GM23248 (cell line): ENCODE results near the gene SULT1C3. TPM values are rescaled to one million over a fixed set of nuclear protein-coding genes. Genes with fewer than 3 reads are reported as not detected.

Experiments used
- DNase-seq: peaks from one replicate; pipeline ENCODE4 v3.0.0-alpha.2; 2015
- H2AFZ ChIP-seq: fragments of 200-600 bp; sonication (generic); 2 replicates; pipeline ENCODE4 v1.6.1; 2016; ENCODE audit warnings: antibody characterized with exemption
- H3F3A ChIP-seq: fragments of 200-600 bp; sonication (generic); 2 replicates; pipeline ENCODE4 v1.6.1; 2016; ENCODE audit warnings: mild to moderate bottlenecking, antibody characterized with exemption, mixed run types; ENCODE audit not compliant: insufficient read depth
- H3K27ac ChIP-seq: fragments of 200-600 bp; sonication (generic); 2 replicates; pipeline ENCODE4 v1.5.1; 2016; ENCODE audit warnings: mild to moderate bottlenecking
- H3K27me3 ChIP-seq: fragments of 200-600 bp; sonication (generic); replicated peaks from 2 replicates; pipeline ENCODE4 v1.6.1; 2016; ENCODE audit warnings: mild to moderate bottlenecking; ENCODE audit not compliant: insufficient read depth
- H3K36me3 ChIP-seq: fragments of 200-600 bp; sonication (generic); 2 replicates; pipeline ENCODE4 v1.6.1; 2016; ENCODE audit warnings: low read depth, mild to moderate bottlenecking
- H3K4me1 ChIP-seq: fragments of 200-600 bp; sonication (generic); 2 replicates; pipeline ENCODE4 v1.6.1; 2016; ENCODE audit warnings: mild to moderate bottlenecking; ENCODE audit not compliant: insufficient read depth
- H3K4me2 ChIP-seq: fragments of 200-600 bp; sonication (generic); one replicate; pipeline ENCODE4 v1.6.1; 2016; ENCODE audit warnings: mild to moderate bottlenecking; ENCODE audit not compliant: unreplicated experiment
- H3K4me3 ChIP-seq: fragments of 200-600 bp; sonication (generic); 2 replicates; pipeline ENCODE4 v1.5.1; 2016; ENCODE audit warnings: mild to moderate bottlenecking
- H3K79me2 ChIP-seq: fragments of 200-600 bp; sonication (generic); 2 replicates; pipeline ENCODE4 v1.6.1; 2016; ENCODE audit warnings: mild to moderate bottlenecking; ENCODE audit not compliant: insufficient read depth
- H3K9ac ChIP-seq: fragments of 200-600 bp; sonication (generic); 2 replicates; pipeline ENCODE4 v1.6.1; 2016; ENCODE audit warnings: mild to moderate bottlenecking
- H3K9me2 ChIP-seq: fragments of 200-600 bp; sonication (generic); 2 replicates; pipeline ENCODE4 v1.6.1; 2016; ENCODE audit warnings: mixed run types, mild to moderate bottlenecking, moderate library complexity; ENCODE audit not compliant: insufficient read depth
- H3K9me3 ChIP-seq: fragments of 200-600 bp; sonication (generic); one replicate; pipeline ENCODE4 v1.6.1; 2017; ENCODE audit warnings: low read depth
- H4K20me1 ChIP-seq: fragments of 200-600 bp; sonication (generic); 2 replicates; pipeline ENCODE4 v1.6.0; 2016; ENCODE audit not compliant: insufficient read depth
- EZH2 ChIP-seq: fragments of 200-600 bp; sonication (generic); IDR thresholded peaks from 2 replicates; pipeline ENCODE4 v1.6.1; 2018; ENCODE audit warnings: antibody characterized with exemption, mild to moderate bottlenecking; ENCODE audit not compliant: insufficient read depth, poor library complexity, severe bottlenecking
- EZH2phosphoT487 ChIP-seq: fragments of 200-600 bp; sonication (generic); IDR thresholded peaks from 2 replicates; pipeline ENCODE4 v1.6.1; 2018; ENCODE audit warnings: antibody characterized with exemption, moderate library complexity, mild to moderate bottlenecking, low read depth; ENCODE audit not compliant: insufficient read depth
- WGBS, 2 experiments: methylation state at CpG; one replicate each; pipeline ENCODE4 v1.1.6; 2015 to 2017; ENCODE audit warnings: low lambda C conversion rate in 2 of 2, low coverage in 1 of 2; ENCODE audit errors: missing lambda C conversion rate in 2 of 2; 5-methylcytosine and 5-hydroxymethylcytosine counted together
- in situ Hi-C: fragments of 300-500 bp; cut with MboI; formaldehyde crosslinking; loops from 2 replicates; pipeline ENCODE4 v1.15.0; 2020
- polyA plus RNA-seq: library from polyadenylated mRNA; unstranded; fragments of >200 nt; fragmentation: Nextera tagmentation; extraction: Ambion mirVana; gene quantifications from 2 replicates; pipeline ENCODE4 v1.2.1, GENCODE V29; 2016
- total RNA-seq: library from RNA; depleted of rRNA; stranded (reverse); fragments of >200 nt; shearing (Covaris generic); gene quantifications from 2 replicates; pipeline ENCODE4 v1.2.3, GENCODE V29; 2014

SULT1C3 gene
- total and polyA plus RNA-seq, 2 experiments from 2014 or later, result not detected

- Histone ChIP-seq H3K4me1 (no peaks in the 10 kb centered on the region), H3K4me2 (no peak within 1 kb of the TSS), H3K9ac (no peak within 1 kb of the TSS), H3K9me2 (no peaks in the 10 kb centered on the region), H3K36me3 (no peaks in the 10 kb centered on the region), H3F3A (no peaks in the 10 kb centered on the region), H4K20me1 (no peaks in the 10 kb centered on the region), H3K9me3 (no peaks in the 10 kb centered on the region), H3K79me2 (no peaks in the 10 kb centered on the region), H3K27ac (no peak within 1 kb of the TSS), H2AFZ (no peak within 1 kb of the TSS), H3K4me3 (no peak within 1 kb of the TSS), H3K27me3 (no peaks in the 10 kb centered on the region)
- TF ChIP-seq EZH2phosphoT487, result no peak
- no peak for TF ChIP-seq EZH2
- in situ Hi-C loops, result no loop called here
- DNase-seq, result peak; percentile 8
- 35 to 36% methylated on average over 7 of the region's 7 CpGs for WGBS, 2 experiments
Measured at GRCh38 chr2:108288534-108289106, 48.9 kb downstream of the SULT1C3 start, which contains the start of gene SULT1C2. TSS of gene SULT1C2 (plus strand) at chr2:108288895. CDS start at chr2:108293668, 4,773 bp downstream.

- Histone ChIP-seq H4K20me1 (no peaks in the 10 kb centered on the region), H3K79me2 (no peaks in the 10 kb centered on the region), H3K27me3 (no peaks in the 10 kb centered on the region), H3K36me3 (no peaks in the 10 kb centered on the region), H2AFZ (no peak overlapping the region), H3K9me2 (no peaks in the 10 kb centered on the region), H3K4me2 (no peak overlapping the region), H3K4me1 (peaks cover 17% of the 10 kb centered on the region), H3K27ac (no peak overlapping the region), H3K4me3 (no peak overlapping the region), H3K9ac (no peak overlapping the region), H3F3A (peaks cover 19% of the 10 kb centered on the region), H3K9me3 (no peaks in the 10 kb centered on the region)
- DNase-seq, result no peak
- 73 to 75% methylated on average over 4 of the region's 4 CpGs for WGBS, 2 experiments
- in situ Hi-C loops, result no loop called here
- TF ChIP-seq EZH2phosphoT487 (no peak), EZH2 (no peak)
Measured at GRCh38 chr2:108293850-108294249, 54.1 kb downstream of the SULT1C3 start.

- peak; percentile 95 for DNase-seq
- H3K9ac ChIP-seq, result no peak overlapping the region
- no peaks in the 10 kb centered on the region for H3K36me3 ChIP-seq
- H4K20me1 ChIP-seq, result no peaks in the 10 kb centered on the region
- peaks cover 19% of the 10 kb centered on the region for H3F3A ChIP-seq
- H3K27ac ChIP-seq, result peak overlapping the region; percentile 59
- TF ChIP-seq EZH2phosphoT487, result no peak
- TF ChIP-seq EZH2, result no peak
- 25 to 27% methylated on average over 9 of the region's 9 CpGs for WGBS, 2 experiments
- no peaks in the 10 kb centered on the region for H3K27me3 ChIP-seq
- H3K9me2 ChIP-seq, result no peaks in the 10 kb centered on the region
- peaks cover 17% of the 10 kb centered on the region for H3K4me1 ChIP-seq
- no peaks in the 10 kb centered on the region for H3K9me3 ChIP-seq
- peak overlapping the region; percentile 35 for H3K4me2 ChIP-seq
- peak overlapping the region; percentile 45; the same call in 1 of the 2 replicates for H2AFZ ChIP-seq
- H3K4me3 ChIP-seq, result no peak overlapping the region
- in situ Hi-C loops, result no loop called here
- H3K79me2 ChIP-seq, result no peaks in the 10 kb centered on the region
Measured at GRCh38 chr2:108297436-108298141, 57.8 kb downstream of the SULT1C3 start.

GRCh38 chr2:108301558-108301957 is 61.8 kb downstream of the SULT1C3 start:
- in situ Hi-C loops, result no loop called here
- WGBS, 2 experiments, result 76 to 80% methylated on average over 7 of the region's 7 CpGs
- Histone ChIP-seq H3K4me1 (peaks cover 22% of the 10 kb centered on the region), H3K79me2 (no peaks in the 10 kb centered on the region), H3F3A (peaks cover 14% of the 10 kb centered on the region), H3K27me3 (no peaks in the 10 kb centered on the region), H3K27ac (no peak overlapping the region), H3K9me3 (no peaks in the 10 kb centered on the region), H3K9ac (no peak overlapping the region), H4K20me1 (no peaks in the 10 kb centered on the region), H3K4me3 (no peak overlapping the region), H2AFZ (no peak overlapping the region), H3K4me2 (no peak overlapping the region), H3K9me2 (no peaks in the 10 kb centered on the region), H3K36me3 (no peaks in the 10 kb centered on the region)
- TF ChIP-seq EZH2phosphoT487 (no peak), EZH2 (no peak)
- no peak for DNase-seq
